ENCODE measurements around the gene PATJ.
"Not testable (repeated sequence)": the region's sequence is repeated elsewhere in the genome, so short reads cannot be mapped to it uniquely, and the experiment has no call there.

Gene PATJ

GRCh38 chr1:61888808-61889207 is 146.5 kb downstream of the PATJ start (continued):
- no peak for TF ChIP-seq PATZ1 (tag by site-specific recombination; IDR thresholded peaks at IDR 0.05)
- peak; percentile 78 for TF ChIP-seq FEZF1 (tag by site-specific recombination; IDR thresholded peaks at IDR 0.05)
- TF ChIP-seq BCL11B (tag by site-specific recombination; IDR thresholded peaks at IDR 0.05; ENCODE audit: low read depth), result no peak
- TF ChIP-seq OSR2 (tag by site-specific recombination; IDR thresholded peaks at IDR 0.05), result peak; percentile 28; the same call in 1 of the 2 replicates
- TF ChIP-seq KLF7 (tag by site-specific recombination; IDR thresholded peaks at IDR 0.05; ENCODE audit: borderline replicate concordance), result no peak
- TF ChIP-seq ZNF645 (tag by site-specific recombination; IDR thresholded peaks at IDR 0.05), result no peak
- no peak for TF ChIP-seq ZNF362 (tag by site-specific recombination; IDR thresholded peaks at IDR 0.05)
- 0 out of 2 replicates have a peak, but pooled peaks have one; percentile 17 for TF ChIP-seq ZNF580 (tag by site-specific recombination; IDR thresholded peaks at IDR 0.05)
- TF ChIP-seq ZNF311 (tag by site-specific recombination; IDR thresholded peaks at IDR 0.05; ENCODE audit: borderline replicate concordance), result no peak
- no peak for TF ChIP-seq ZNF16 (tag by site-specific recombination; IDR thresholded peaks at IDR 0.05; ENCODE audit: low read depth)
- no peak for TF ChIP-seq GLI2 (tag by site-specific recombination; IDR thresholded peaks at IDR 0.05; ENCODE audit: borderline replicate concordance, low read depth)
- peak; percentile 43; the same call in 1 of the 2 replicates for TF ChIP-seq ZSCAN30 (tag by site-specific recombination; IDR thresholded peaks at IDR 0.05)
- peak; percentile 66 for TF ChIP-seq ZNF843 (tag by site-specific recombination; IDR thresholded peaks at IDR 0.05)
- no peak for TF ChIP-seq ZBTB7A (tag by site-specific recombination; IDR thresholded peaks at IDR 0.05; ENCODE audit: low read depth)

- H3K36me3 ChIP-seq (ENCODE audit: control insufficient read depth in 2 of 2, insufficient read depth in 1 of 2, low read length in 2 of 2); H3K9me3 ChIP-seq (ENCODE audit: control insufficient read depth, insufficient read depth, low read depth, low read length); H3K27ac ChIP-seq (ENCODE audit: extremely low read depth, low read depth, low read length); CTCF ChIA-PET; H3K4me3 ChIP-seq (ENCODE audit: low read depth, low read length); POLR2A ChIA-PET: not testable (repeated sequence)
- TF ChIP-seq WT1 (tag by site-specific recombination; IDR thresholded peaks at IDR 0.05), result peak; percentile 91
- TF ChIP-seq GLIS1 (tag by site-specific recombination; IDR thresholded peaks at IDR 0.05), result peak; percentile 48
- H3K4me1 ChIP-seq (ENCODE audit: control insufficient read depth, insufficient read depth, low read length), result peaks cover 17% of the 10 kb centered on the region
Observed at GRCh38 chr1:61890435-61890834, 148.2 kb downstream of the PATJ start.

- POLR2A ChIA-PET, result no interaction called here
- Histone ChIP-seq H3K4me3 (ENCODE audit: low read depth, low read length) (no peak overlapping the region), H3K36me3 (ENCODE audit: control insufficient read depth in 2 of 2, insufficient read depth in 1 of 2, low read length in 2 of 2) (peaks cover 0 to 6% of the 10 kb centered on the region in 2 experiments; a peak in 2 of 3 replicates), H3K27ac (ENCODE audit: extremely low read depth, low read depth, low read length) (no peak overlapping the region), H3K4me1 (ENCODE audit: control insufficient read depth, insufficient read depth, low read length) (peaks cover 9% of the 10 kb centered on the region; the same call in 1 of the 2 replicates), H3K9me3 (ENCODE audit: control insufficient read depth, insufficient read depth, low read depth, low read length) (no peaks in the 10 kb centered on the region)
- CTCF ChIA-PET, result no interaction called here
- TF ChIP-seq ZNF398 (tag by site-specific recombination; IDR thresholded peaks at IDR 0.05) (no peak), ZNF239 (tag by site-specific recombination; IDR thresholded peaks at IDR 0.05) (no peak), ZNF174 (tag by site-specific recombination; IDR thresholded peaks at IDR 0.05) (no peak), ZIC2 (tag by site-specific recombination; IDR thresholded peaks at IDR 0.05) (no peak), ZNF791 (tag by site-specific recombination; IDR thresholded peaks at IDR 0.05) (no peak), ZNF514 (tag by site-specific recombination; IDR thresholded peaks at IDR 0.05) (no peak), INSM2 (tag by site-specific recombination; IDR thresholded peaks at IDR 0.05) (no peak), ZNF776 (tag by site-specific recombination; IDR thresholded peaks at IDR 0.05; ENCODE audit: borderline replicate concordance) (no peak), ZNF362 (tag by site-specific recombination; IDR thresholded peaks at IDR 0.05) (no peak)
Observed at GRCh38 chr1:61892977-61893376, 150.7 kb downstream of the PATJ start.
